Ectodermal cell (in vitro differentiated cells): ENCODE measurements around the gene NR2C2.

Experiments
- H3K27ac ChIP-seq: 2 replicates; pipeline ENCODE4 v1.7.0; 2013; ENCODE audit warnings: mild to moderate bottlenecking, low read depth, low read length; ENCODE audit not compliant: insufficient read depth, poor library complexity, severe bottlenecking
- H3K27me3 ChIP-seq: 2 replicates; pipeline ENCODE4 v1.7.0; 2013; ENCODE audit warnings: mild to moderate bottlenecking, low read length; ENCODE audit not compliant: insufficient read depth, control insufficient read depth, poor library complexity, severe bottlenecking
- H3K36me3 ChIP-seq: one replicate; pipeline ENCODE4 v1.7.0; 2013; ENCODE audit warnings: low read length; ENCODE audit not compliant: control insufficient read depth, insufficient read depth
- H3K4me1 ChIP-seq: one replicate; pipeline ENCODE4 v1.7.0; 2013; ENCODE audit warnings: low read length; ENCODE audit not compliant: control insufficient read depth, insufficient read depth
- H3K4me3 ChIP-seq: 2 replicates; pipeline ENCODE4 v1.7.0; 2013; ENCODE audit warnings: low read depth, low read length, control low read depth; ENCODE audit not compliant: insufficient read depth
- H3K9me3 ChIP-seq: 2 replicates; pipeline ENCODE4 v1.7.0; 2013; ENCODE audit warnings: mild to moderate bottlenecking, low read length, moderate library complexity; ENCODE audit not compliant: control insufficient read depth
- WGBS, 2 experiments: methylation state at CpG; one replicate each; pipeline ENCODE4 v1.1.7; 2013; ENCODE audit warnings: missing lambda C conversion rate in 2 of 2; 5-methylcytosine and 5-hydroxymethylcytosine counted together

Gene NR2C2

GRCh38 chr3:14921034-14921616 is 26.3 kb upstream of the NR2C2 start:
- Histone ChIP-seq H3K4me1 (no peaks in the 10 kb centered on the region), H3K36me3 (no peaks in the 10 kb centered on the region), H3K27me3 (no peaks in the 10 kb centered on the region), H3K9me3 (no peaks in the 10 kb centered on the region), H3K27ac (no peak overlapping the region), H3K4me3 (no peak overlapping the region)
- 30 to 33% methylated on average over 10 of the region's 10 CpGs for WGBS, 2 experiments

- Histone ChIP-seq H3K4me1 (no peaks in the 10 kb centered on the region), H3K4me3 (no peak overlapping the region), H3K27me3 (no peaks in the 10 kb centered on the region), H3K9me3 (no peaks in the 10 kb centered on the region), H3K36me3 (no peaks in the 10 kb centered on the region), H3K27ac (no peak overlapping the region)
- 91 to 92% methylated on average over 21 of the region's 21 CpGs for WGBS, 2 experiments
These were observed 25.3 kb upstream of the NR2C2 start for GRCh38 chr3:14921811-14922705.

- 94 to 95% methylated on average over 13 of the region's 13 CpGs for WGBS, 2 experiments
- no peaks in the 10 kb centered on the region for H3K4me1 ChIP-seq
- no peak overlapping the region for H3K4me3 ChIP-seq
- no peaks in the 10 kb centered on the region for H3K36me3 ChIP-seq
- H3K27me3 ChIP-seq, result no peaks in the 10 kb centered on the region
- H3K27ac ChIP-seq, result no peak overlapping the region
- H3K9me3 ChIP-seq, result no peaks in the 10 kb centered on the region
These were observed 24.5 kb upstream of the NR2C2 start for GRCh38 chr3:14922863-14923262.

GRCh38 chr3:14923476-14923875 is 23.9 kb upstream of the NR2C2 start:
- H3K27me3 ChIP-seq, result no peaks in the 10 kb centered on the region
- H3K4me1 ChIP-seq, result no peaks in the 10 kb centered on the region
- H3K9me3 ChIP-seq, result no peaks in the 10 kb centered on the region
- WGBS, 2 experiments, result 68 to 72% methylated on average over 6 of the region's 6 CpGs
- H3K4me3 ChIP-seq, result no peak overlapping the region
- no peak overlapping the region for H3K27ac ChIP-seq
- H3K36me3 ChIP-seq, result no peaks in the 10 kb centered on the region

- no peak overlapping the region for H3K27ac ChIP-seq
- no peaks in the 10 kb centered on the region for H3K4me1 ChIP-seq
- no peaks in the 10 kb centered on the region for H3K36me3 ChIP-seq
- 75 to 76% methylated on average over 9 of the region's 9 CpGs for WGBS, 2 experiments
- no peak overlapping the region for H3K4me3 ChIP-seq
- H3K27me3 ChIP-seq, result no peaks in the 10 kb centered on the region
- no peaks in the 10 kb centered on the region for H3K9me3 ChIP-seq
These were observed 21.4 kb upstream of the NR2C2 start for GRCh38 chr3:14925729-14926591.

- no peak overlapping the region for H3K4me3 ChIP-seq
- no peaks in the 10 kb centered on the region for H3K27me3 ChIP-seq
- no peaks in the 10 kb centered on the region for H3K36me3 ChIP-seq
- H3K9me3 ChIP-seq, result no peaks in the 10 kb centered on the region
- 90 to 92% methylated on average over 1 of the region's 1 CpG for WGBS, 2 experiments
- H3K27ac ChIP-seq, result no peak overlapping the region
- no peaks in the 10 kb centered on the region for H3K4me1 ChIP-seq
These were observed 20.8 kb upstream of the NR2C2 start for GRCh38 chr3:14926592-14926991.

GRCh38 chr3:14927308-14927707 is 20.1 kb upstream of the NR2C2 start:
- Histone ChIP-seq H3K36me3 (no peaks in the 10 kb centered on the region), H3K4me3 (no peak overlapping the region), H3K4me1 (no peaks in the 10 kb centered on the region), H3K27ac (no peak overlapping the region), H3K27me3 (no peaks in the 10 kb centered on the region), H3K9me3 (no peaks in the 10 kb centered on the region)
- 92 to 96% methylated on average over 4 to 5 of the region's 5 CpGs for WGBS, 2 experiments

GRCh38 chr3:14929310-14930074 is 17.9 kb upstream of the NR2C2 start:
- no peaks in the 10 kb centered on the region for H3K9me3 ChIP-seq
- H3K36me3 ChIP-seq, result no peaks in the 10 kb centered on the region
- no peaks in the 10 kb centered on the region for H3K4me1 ChIP-seq
- 84% methylated on average over 2 of the region's 2 CpGs; no CpG with 5 or more reads in 1 of the 2 experiments for WGBS, 2 experiments
- H3K27ac ChIP-seq, result no peak overlapping the region
- H3K27me3 ChIP-seq, result no peaks in the 10 kb centered on the region
- H3K4me3 ChIP-seq, result no peak overlapping the region

GRCh38 chr3:14933820-14934425 is 13.5 kb upstream of the NR2C2 start:
- 83 to 85% methylated on average over 7 of the region's 7 CpGs for WGBS, 2 experiments
- Histone ChIP-seq H3K9me3 (no peaks in the 10 kb centered on the region), H3K27me3 (no peaks in the 10 kb centered on the region), H3K4me1 (no peaks in the 10 kb centered on the region), H3K36me3 (no peaks in the 10 kb centered on the region), H3K4me3 (no peak overlapping the region), H3K27ac (no peak overlapping the region)
